AG04450 (cell line): ENCODE results near the gene POT1. TPM values are rescaled to one million over a fixed set of nuclear protein-coding genes. Genes with fewer than 3 reads are reported as not detected.

Experiments
- CTCF ChIA-PET: fragments of 300-600, 350-600 bp; formaldehyde crosslinking; extraction: SDS; loops from one replicate; lab custom pipeline; 2022; ENCODE audit warnings: antibody characterized with exemption, inconsistent platforms; lab: Charles Lee
- POLR2A ChIA-PET: fragments of 350-600 bp; formaldehyde crosslinking; extraction: SDS; loops from one replicate; lab custom pipeline; 2021; ENCODE audit warnings: antibody characterized with exemption, inconsistent platforms; lab: Yijun Ruan, JAX
- DNase-seq: peaks from one replicate; pipeline ENCODE4 v3.0.0-alpha.2; 2011; ENCODE audit warnings: low read depth, low spot score
- H3K27ac ChIP-seq: one replicate; pipeline ENCODE4 v1.5.1; 2012; ENCODE audit warnings: low read depth, low read length, control low read depth
- H3K27me3 ChIP-seq: one replicate; pipeline ENCODE4 v1.6.0; 2012; ENCODE audit warnings: low read length; ENCODE audit not compliant: control insufficient read depth, insufficient read depth
- H3K4me3 ChIP-seq: 2 replicates; pipeline ENCODE4 v1.5.1; 2011; ENCODE audit warnings: mild to moderate bottlenecking, low read depth, low read length, control low read depth
- H3K9me3 ChIP-seq: 2 replicates; pipeline ENCODE4 v1.5.1; 2012; ENCODE audit warnings: low read length; ENCODE audit not compliant: control insufficient read depth, insufficient read depth
- CTCF ChIP-seq: IDR thresholded peaks from 2 replicates; pipeline ENCODE4 v1.5.1; 2011; ENCODE audit warnings: low read depth, low read length, control low read depth, inconsistent platforms
- polyA plus RNA-seq: library from polyadenylated mRNA; depleted of rRNA; stranded (reverse); fragments of >200 nt; gene quantifications from 2 replicates; pipeline ENCODE4 v1.2.3, GENCODE V29; 2011

POT1 gene
- polyA plus RNA-seq, 1 experiment: 36.5 TPM

- TF ChIP-seq CTCF: no peak
- no peaks in the 10 kb centered on the region for H3K27me3 ChIP-seq
- no peak for DNase-seq
- H3K27ac ChIP-seq: no peak overlapping the region
- H3K4me3 ChIP-seq: no peak overlapping the region
- ChIA-PET POLR2A (no interaction called here), CTCF (interaction anchor here (1.5 to 2.5 kb wide), 3 partner anchors 621 to 637 kb away, joined by 4 to 14 read pairs (median 7); no protein-coding TSS in a partner anchor)
- no peaks in the 10 kb centered on the region for H3K9me3 ChIP-seq
Observed at GRCh38 chr7:124792002-124792401, 137.6 kb downstream of the POT1 start.

GRCh38 chr7:124791426-124791825, 138.2 kb downstream of the POT1 start:
- Histone ChIP-seq H3K27me3 (no peaks in the 10 kb centered on the region), H3K27ac (no peak overlapping the region), H3K4me3 (no peak overlapping the region), H3K9me3 (no peaks in the 10 kb centered on the region)
- ChIA-PET CTCF (interaction anchor here (1.0 to 2.5 kb wide), 4 partner anchors 620 to 637 kb away, joined by 4 to 14 read pairs (median 6); no protein-coding TSS in a partner anchor), POLR2A (no interaction called here)
- no peak for TF ChIP-seq CTCF
- no peak for DNase-seq

DNA sequence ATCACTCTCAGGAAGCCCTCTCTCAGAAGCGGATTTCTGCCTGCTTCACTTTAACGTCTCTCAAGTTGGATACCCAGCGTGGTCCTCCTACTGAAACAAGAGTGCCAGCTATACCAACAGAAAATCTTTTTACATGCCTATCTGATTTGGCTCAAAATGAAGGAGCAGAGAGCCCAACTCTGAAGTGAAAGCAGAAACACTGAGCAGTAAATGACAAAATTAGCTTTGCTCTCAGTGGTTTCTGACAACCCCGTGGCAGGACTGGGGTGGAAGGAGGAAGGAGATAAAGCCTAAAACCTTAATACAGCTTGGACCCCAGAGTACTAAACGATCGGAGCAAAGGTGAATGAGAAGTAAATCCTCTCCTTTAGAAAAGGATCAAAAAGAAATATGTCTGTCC, 139.0 kb downstream of the POT1 start:
- no peak for TF ChIP-seq CTCF
- CTCF ChIA-PET: interaction anchor here (1.0 to 2.5 kb wide), 3 partner anchors 620 to 636 kb away, joined by 3 to 14 read pairs (median 4); no protein-coding TSS in a partner anchor
- H3K4me3 ChIP-seq: no peak overlapping the region

GRCh38 chr7:124785994-124786393, 143.6 kb downstream of the POT1 start:
- CTCF ChIA-PET: interaction anchor here (0.7 to 7.1 kb wide), 12 partner anchors 8 to 685 kb away, joined by 3 to 110 read pairs (median 9); partner anchors contain the start of gene GPR37
- POLR2A ChIA-PET: no interaction called here

More for the DNA sequence above, 139.0 kb downstream of the POT1 start:
- Histone ChIP-seq H3K9me3 (no peaks in the 10 kb centered on the region), H3K27ac (no peak overlapping the region), H3K27me3 (no peaks in the 10 kb centered on the region)
- POLR2A ChIA-PET: no interaction called here
- DNase-seq: no peak

More at GRCh38 chr7:124785994-124786393, 143.6 kb downstream of the POT1 start:
- H3K9me3 ChIP-seq: no peaks in the 10 kb centered on the region
- H3K27me3 ChIP-seq: no peaks in the 10 kb centered on the region
- DNase-seq: no peak
- no peak for TF ChIP-seq CTCF
- H3K4me3 ChIP-seq: no peak overlapping the region
- no peak overlapping the region for H3K27ac ChIP-seq
